SK-N-MC (cell line): ENCODE results near the gene NCK2.

Experiments
- EZH2 ChIP-seq: fragments of 200-600 bp; sonication (generic); IDR thresholded peaks from one replicate; pipeline ENCODE4 v1.6.1; 2017; ENCODE audit warnings: antibody characterized with exemption
- FOXP2 ChIP-seq: optimal IDR thresholded peaks from 2 replicates; pipeline ENCODE3; 2011; ENCODE audit warnings: mild to moderate bottlenecking, moderate library complexity; ENCODE audit not compliant: insufficient read depth; ENCODE audit errors: extremely low read length, control extremely low read depth
- POLR2AphosphoS5 ChIP-seq: IDR thresholded peaks from 2 replicates; pipeline ENCODE4 v1.6.1; 2012; ENCODE audit warnings: mild to moderate bottlenecking, low read depth, low read length, borderline replicate concordance

DNA sequence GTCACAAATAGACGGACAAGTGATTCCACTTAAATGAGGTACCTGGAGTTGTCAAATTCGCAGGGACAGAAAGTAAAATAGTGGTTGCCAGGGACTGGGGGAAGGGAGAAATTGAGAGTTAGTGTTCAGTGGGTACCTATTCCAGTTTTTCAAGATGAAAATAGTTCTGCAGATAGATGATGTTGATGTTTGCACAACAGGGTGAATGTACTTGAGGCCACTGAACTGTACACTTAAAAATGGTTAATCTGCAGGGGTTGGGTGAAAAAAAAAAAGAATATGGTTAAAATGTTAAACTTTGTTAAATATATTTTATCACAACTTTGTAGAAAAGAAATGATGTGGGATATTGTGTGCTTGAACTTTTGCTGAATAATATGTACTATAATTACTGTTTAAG, 102.3 kb downstream of the NCK2 start:
- TF ChIP-seq EZH2 (no peak), POLR2AphosphoS5 (no peak), FOXP2 (no peak)
